SH-SY5Y (cell line): ENCODE results near the gene LYRM2.

Source experiments
- GATA2 ChIP-seq: IDR thresholded peaks from 2 replicates; pipeline ENCODE4 v1.6.1; 2011; ENCODE audit warnings: mild to moderate bottlenecking, low read depth, low read length
- GATA3 ChIP-seq: IDR thresholded peaks from 2 replicates; pipeline ENCODE4 v1.6.1; 2011; ENCODE audit warnings: low read depth, mild to moderate bottlenecking, low read length, moderate library complexity

Gene LYRM2

DNA sequence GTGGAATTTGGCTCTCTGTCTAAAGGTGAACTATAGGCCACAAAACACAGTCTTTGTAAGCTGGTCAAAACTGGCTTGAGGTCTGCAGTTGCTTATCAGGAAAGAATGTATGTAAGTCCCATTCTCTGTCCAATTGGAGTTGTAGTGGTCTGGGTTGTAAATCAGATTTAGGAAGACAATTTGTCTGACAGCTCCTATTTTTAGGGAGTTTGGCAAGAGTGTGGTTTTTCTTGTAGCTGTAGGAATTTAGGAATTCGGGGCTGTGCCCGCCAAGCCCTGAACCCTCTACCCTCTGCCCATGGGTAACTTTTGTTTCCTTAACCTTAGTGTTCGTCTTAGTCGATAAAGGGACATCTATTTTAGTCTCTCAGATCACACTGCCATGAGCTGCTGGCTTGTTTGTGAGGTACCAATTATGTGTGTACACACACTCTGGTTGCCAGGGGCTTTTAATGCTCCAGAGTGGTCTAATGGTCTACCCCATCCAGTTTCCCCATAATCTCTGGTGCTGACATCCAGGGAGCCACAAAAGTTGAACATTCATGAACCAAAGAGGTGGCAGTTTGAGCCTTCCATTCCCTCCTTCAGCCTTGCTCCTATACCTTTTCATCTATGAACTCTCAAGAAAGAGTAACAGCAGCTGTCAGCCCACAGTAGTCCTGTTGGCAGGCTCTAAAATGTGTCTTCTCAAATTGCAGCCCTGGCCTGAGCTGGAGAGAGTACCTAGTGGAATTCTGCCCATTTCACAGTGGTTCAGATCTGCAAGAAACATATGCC, 112.6 kb downstream of the LYRM2 start:
- TF ChIP-seq GATA3: no peak
- TF ChIP-seq GATA2: no peak

DNA sequence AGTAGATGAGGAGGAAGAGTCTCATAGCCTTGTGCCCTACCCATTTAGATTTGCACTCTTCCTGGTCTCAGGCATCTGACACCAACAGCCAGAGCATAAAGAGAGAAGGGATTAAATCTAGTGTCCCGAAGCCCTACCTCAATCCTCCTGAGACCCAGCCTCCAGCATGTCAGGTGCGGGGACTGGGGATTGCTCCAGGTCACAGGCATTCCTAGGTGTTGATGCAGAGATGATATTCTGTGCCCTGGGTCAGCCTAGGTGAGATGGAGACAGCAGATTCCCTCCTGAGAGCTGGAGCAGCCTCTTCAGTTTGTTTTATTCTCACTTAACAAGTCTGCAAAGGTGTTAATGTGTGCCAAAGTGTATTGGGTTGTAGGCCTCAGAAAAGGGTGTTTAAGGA, 115.8 kb downstream of the LYRM2 start:
- TF ChIP-seq GATA2 (no peak), GATA3 (no peak)

DNA sequence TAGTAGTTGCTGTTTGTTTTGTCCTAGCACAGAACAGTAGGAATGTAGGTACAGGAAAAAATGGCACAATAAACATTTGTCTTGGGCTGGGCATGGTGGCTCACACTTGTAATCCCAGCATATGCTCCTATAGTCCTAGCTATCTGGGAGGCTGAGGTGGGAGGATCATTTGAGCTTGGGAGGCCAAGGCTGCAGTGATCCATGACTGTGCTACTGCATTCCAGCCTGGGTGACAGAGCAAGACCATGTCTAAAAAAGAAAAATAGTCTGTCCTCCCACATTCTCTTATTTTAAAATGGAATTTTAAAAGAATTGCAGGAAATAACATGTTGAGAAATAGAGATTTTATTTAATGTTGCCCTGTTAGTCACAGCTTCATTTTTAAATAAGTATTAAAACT, 117.8 kb downstream of the LYRM2 start:
- TF ChIP-seq GATA2 (no peak), GATA3 (no peak)

DNA sequence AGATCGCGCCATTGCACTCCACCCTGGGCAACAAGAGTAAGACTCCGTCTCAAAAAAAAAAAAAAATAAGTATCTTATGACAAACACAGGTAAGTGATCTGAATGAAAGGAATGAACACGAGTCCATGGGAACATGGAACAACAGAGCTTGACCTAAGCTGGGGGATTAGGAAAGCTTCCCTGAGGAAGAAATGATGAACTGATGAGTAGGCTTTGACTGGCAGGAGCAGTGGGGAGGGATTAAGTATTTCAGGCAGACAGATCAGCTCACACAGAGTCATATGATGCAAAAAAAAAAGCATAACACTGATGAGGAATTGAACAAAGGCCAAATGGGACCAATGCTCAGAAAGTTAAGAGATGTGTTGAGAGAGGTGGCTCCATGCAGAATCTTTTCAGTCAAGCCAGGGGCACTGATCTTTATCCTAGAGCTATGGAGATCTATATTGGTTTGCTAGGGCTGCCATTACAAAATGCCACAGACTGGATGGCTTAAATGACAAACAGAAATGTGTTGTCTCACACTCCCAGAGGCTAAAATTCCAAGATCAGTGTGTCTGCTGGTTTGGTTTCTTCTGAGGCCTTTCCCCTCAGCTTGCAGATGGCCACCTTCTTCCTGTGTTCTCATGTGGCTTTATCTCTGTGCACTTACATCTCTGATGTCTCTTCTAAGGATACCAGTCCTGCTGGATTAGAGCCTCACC, 120.0 kb downstream of the LYRM2 start:
- TF ChIP-seq GATA3 (no peak), GATA2 (no peak)
